AG10803 (cell line): ENCODE data around the gene R3HDM1.
"Not testable (repeated sequence)": the region's sequence is repeated elsewhere in the genome, so short reads cannot be mapped to it uniquely, and the experiment has no call there.

Experiments used
- DNase-seq: peaks from one replicate; pipeline ENCODE4 v3.0.0; 2010; ENCODE audit warnings: low read depth
- H3K4me3 ChIP-seq: 2 replicates; pipeline ENCODE4 v1.5.1; 2011; ENCODE audit warnings: mild to moderate bottlenecking, low read length, control low read depth
- TF ChIP-seq, protein P1 (sequence below): conservative IDR thresholded peaks from 2 replicates; pipeline ENCODE4 v1.5.1; 2011; ENCODE audit warnings: mild to moderate bottlenecking, low read length, control low read depth, inconsistent platforms

Gene R3HDM1

DNA sequence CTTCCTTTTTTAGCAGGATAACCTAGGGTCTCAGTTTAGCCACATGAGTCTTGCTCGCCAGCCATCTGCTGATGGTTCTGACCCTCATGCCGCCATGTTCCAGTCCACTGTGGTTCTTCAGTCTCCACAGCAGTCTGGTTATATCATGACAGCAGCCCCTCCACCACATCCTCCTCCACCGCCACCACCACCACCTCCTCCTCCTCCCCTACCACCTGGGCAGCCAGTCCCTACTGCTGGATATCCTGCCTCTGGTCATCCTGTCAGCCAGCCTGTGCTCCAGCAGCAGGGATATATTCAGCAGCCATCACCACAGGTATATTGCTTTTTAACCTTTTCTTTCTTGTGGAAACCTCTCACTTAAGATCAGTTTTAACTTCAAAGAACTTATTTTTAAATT lies 120.4 kb downstream of the R3HDM1 start:
- TF ChIP-seq, protein P1, sequence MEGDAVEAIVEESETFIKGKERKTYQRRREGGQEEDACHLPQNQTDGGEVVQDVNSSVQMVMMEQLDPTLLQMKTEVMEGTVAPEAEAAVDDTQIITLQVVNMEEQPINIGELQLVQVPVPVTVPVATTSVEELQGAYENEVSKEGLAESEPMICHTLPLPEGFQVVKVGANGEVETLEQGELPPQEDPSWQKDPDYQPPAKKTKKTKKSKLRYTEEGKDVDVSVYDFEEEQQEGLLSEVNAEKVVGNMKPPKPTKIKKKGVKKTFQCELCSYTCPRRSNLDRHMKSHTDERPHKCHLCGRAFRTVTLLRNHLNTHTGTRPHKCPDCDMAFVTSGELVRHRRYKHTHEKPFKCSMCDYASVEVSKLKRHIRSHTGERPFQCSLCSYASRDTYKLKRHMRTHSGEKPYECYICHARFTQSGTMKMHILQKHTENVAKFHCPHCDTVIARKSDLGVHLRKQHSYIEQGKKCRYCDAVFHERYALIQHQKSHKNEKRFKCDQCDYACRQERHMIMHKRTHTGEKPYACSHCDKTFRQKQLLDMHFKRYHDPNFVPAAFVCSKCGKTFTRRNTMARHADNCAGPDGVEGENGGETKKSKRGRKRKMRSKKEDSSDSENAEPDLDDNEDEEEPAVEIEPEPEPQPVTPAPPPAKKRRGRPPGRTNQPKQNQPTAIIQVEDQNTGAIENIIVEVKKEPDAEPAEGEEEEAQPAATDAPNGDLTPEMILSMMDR = no peak
- no peak for DNase-seq
- no peak overlapping the region for H3K4me3 ChIP-seq

DNA sequence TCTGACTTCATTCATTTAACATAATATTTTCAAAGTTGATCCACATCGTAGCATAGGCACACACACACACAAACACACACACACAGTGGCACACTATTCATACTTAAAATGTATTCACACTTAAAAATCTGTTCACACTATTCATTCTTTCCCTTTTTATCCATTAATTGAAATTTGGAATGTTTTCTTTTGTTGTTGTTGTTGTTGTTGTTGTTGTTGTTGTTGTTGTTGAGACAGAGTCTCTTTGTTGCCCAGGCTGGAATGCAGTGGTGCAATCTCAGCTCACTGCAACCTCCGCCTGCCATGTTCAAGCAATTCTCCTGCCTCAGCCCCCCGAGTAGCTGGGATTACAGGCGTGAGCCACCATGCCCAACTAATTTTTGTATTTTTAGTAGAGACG lies 123.0 kb downstream of the R3HDM1 start:
- not testable (repeated sequence) for DNase-seq, H3K4me3 ChIP-seq

DNA sequence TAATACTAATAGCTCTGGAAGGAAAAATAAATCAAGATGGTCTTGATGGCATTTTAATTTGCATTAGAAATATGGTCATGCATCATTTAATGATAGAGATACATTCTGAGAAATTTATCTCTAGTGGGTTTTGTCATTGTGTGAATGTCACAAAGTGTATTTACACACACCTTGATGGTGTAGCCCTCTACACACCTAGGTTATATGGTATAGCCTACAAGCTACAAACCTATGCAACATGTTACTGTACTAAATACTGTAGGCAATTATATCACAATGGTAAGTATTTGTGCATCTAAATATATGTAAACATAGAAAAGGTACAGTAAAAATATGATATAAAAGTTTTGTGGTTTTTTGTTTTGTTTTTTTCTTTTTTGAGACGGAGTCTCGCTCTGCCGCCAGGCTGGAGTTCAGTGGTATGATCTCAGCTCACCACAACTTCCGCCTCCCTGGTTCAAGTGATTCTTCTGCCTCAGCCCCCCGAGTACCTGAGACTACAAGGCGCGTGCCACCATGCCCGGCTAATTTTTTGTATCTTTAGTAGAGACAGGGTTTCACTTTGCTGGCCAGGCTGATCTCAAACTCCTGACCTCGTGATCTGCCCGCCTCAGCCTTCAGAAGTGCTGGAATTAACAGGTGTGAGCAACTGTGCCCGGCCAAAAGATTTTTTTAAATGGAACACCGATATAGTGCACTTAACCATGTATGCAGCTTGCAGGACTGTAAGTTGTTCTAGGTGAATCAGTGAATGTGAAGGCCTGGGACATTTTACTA lies 126.7 kb downstream of the R3HDM1 start:
- TF ChIP-seq, protein P1 = no peak
- H3K4me3 ChIP-seq = no peak overlapping the region
- DNase-seq = no peak

DNA sequence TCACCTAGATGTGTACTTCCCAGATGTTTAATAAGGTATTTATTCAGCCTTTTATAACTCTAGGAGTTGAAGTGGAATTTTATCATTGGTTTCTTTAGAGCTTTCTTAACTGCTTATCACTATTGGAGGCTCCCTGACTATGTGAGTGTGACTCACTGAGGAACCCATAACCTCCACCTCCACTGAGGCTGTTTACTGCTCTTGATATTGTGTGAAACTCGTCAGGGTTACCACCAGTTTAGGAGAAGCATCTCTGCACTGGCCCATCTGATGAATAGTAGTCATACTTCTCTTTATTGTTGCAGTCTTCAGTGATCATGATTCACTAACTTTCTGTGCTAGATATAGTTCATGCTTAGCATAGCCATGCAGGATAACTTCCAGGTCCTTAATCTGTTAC lies 130.8 kb downstream of the R3HDM1 start:
- TF ChIP-seq, protein P1 = no peak

DNA sequence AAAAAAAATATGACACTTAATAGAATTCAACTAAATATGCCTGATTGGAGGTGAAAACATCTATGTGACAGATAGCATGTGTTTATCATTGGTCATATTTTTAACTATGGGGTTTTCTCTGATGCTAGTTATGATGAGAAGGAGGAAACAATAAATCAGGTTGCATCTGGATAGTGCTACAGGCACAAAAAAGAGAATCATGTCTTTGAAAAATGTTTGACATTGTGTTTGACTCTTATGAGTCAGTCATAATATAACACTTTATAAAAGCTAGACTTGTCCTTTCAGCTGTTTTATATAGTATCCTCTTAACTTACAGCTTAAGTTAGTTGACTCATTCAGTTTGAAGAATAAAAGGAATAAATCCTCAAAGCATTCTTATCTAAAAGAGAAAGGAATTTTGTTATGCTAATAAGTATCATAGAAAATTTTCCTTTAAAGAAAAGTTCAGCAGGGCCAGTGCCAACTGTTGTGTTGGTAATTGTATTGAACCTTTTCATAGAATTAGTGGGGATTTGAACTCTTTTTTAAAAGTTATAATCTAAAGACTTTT lies 131.9 kb downstream of the R3HDM1 start:
- no peak for DNase-seq
- TF ChIP-seq, protein P1 = no peak
- no peak overlapping the region for H3K4me3 ChIP-seq

More for the DNA sequence above, 130.8 kb downstream of the R3HDM1 start:
- no peak for DNase-seq
- no peak overlapping the region for H3K4me3 ChIP-seq

DNA sequence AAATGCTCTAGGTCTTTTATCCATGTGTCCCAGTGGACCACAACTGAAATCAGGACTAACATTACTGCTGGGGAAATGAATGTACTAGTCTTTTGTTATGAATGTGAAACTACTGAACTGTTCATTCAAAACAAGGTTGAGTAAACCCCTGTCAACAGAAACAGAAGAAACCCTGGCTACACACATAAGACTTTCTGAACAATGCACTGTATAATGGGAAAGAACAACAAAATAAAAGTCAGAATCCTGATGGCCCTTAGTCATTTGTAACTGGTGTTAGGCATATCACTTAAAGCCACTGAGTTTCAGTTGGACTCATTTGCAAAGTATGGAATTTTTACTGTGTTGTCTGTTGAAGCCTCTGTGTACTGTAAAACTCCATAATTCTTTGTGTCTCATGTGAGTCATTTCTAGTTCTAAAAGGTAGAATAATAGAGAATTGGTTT lies 133.4 kb downstream of the R3HDM1 start:
- peak; percentile 9 for DNase-seq
- TF ChIP-seq, protein P1 = no peak
- no peak overlapping the region for H3K4me3 ChIP-seq

DNA sequence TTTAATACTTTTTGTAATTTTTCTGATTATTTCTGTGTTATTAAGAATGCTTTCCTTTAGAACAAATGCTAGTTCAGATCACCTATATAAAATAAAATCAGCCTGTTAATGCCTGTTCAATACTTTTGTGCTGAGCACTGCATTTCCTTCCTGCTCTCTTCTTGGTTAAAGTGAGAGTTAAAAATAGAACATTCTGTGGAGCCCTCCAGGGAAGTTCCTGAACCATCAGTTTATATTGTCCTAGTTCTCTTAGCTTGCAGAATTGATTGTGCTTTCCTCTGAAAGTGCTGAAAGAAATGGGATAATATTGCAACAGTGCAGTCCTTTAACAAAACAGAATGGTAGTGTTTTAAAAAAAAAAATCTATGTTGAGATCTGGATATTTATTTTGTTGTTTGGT lies 135.8 kb downstream of the R3HDM1 start:
- DNase-seq = no peak
- H3K4me3 ChIP-seq = no peak overlapping the region
- TF ChIP-seq, protein P1 = no peak
